ENCODE measurements around the gene RAC3. TPM values are rescaled to one million over a fixed set of nuclear protein-coding genes. Genes with fewer than 3 reads are reported as not detected.

Gene RAC3
- total RNA-seq, 3 donors from 2014 or later (not counting 1 experiment from before 2014, with no cell fraction given), result 0.61 to 2.2 (median 2.1) TPM

- no peak overlapping the region for H3K27ac Mint-ChIP-seq
- H3K27me3 Mint-ChIP-seq (ENCODE audit: low read depth in 2 of 2), result no peaks in the 10 kb centered on the region
- intact Hi-C loops (cut with micrococcal nuclease), result no loop called here
- no peak for DNase-seq
- ATAC-seq, result no peak
- Histone ChIP-seq H3K27ac (ENCODE audit: low read length) (no peak overlapping the region), H3K4me3 (ENCODE audit: low read length) (no peak overlapping the region), H3K9me3 (ENCODE audit: control insufficient read depth, insufficient read depth, low read length) (no peaks in the 10 kb centered on the region), H3K27me3 (ENCODE audit: control insufficient read depth, insufficient read depth, low read length) (no peaks in the 10 kb centered on the region), H3K36me3 (ENCODE audit: control insufficient read depth, insufficient read depth, low read length) (no peaks in the 10 kb centered on the region), H3K4me1 (ENCODE audit: control insufficient read depth, insufficient read depth, low read length) (peaks cover 4% of the 10 kb centered on the region)
- H3K9me3 Mint-ChIP-seq, result no peaks in the 10 kb centered on the region
- WGBS (ENCODE audit: insufficient coverage), result 88% methylated on average over 28 of the region's 28 CpGs
- H3K36me3 Mint-ChIP-seq, result no peaks in the 10 kb centered on the region
- H3K4me1 Mint-ChIP-seq, result peaks cover 0 to 9% of the 10 kb centered on the region in 2 donors
- H3K4me3 Mint-ChIP-seq, result no peak overlapping the region
- TF ChIP-seq CTCF (IDR thresholded peaks at IDR 0.05), result no peak
Measured at GRCh38 chr17:82016061-82016874, 15.2 kb upstream of the RAC3 start.

GRCh38 chr17:82016875-82017459 lies 14.5 kb upstream of the RAC3 start:
- TF ChIP-seq CTCF (IDR thresholded peaks at IDR 0.05), result no peak
- DNase-seq (no peak), ATAC-seq (no peak)
- H3K27ac Mint-ChIP-seq, result no peak overlapping the region
- no peak overlapping the region for H3K4me3 ChIP-seq (ENCODE audit: low read length)
- no peaks in the 10 kb centered on the region for H3K36me3 Mint-ChIP-seq
- H3K4me3 Mint-ChIP-seq, result no peak overlapping the region
- no peaks in the 10 kb centered on the region for H3K9me3 ChIP-seq (ENCODE audit: control insufficient read depth, insufficient read depth, low read length)
- H3K36me3 ChIP-seq (ENCODE audit: control insufficient read depth, insufficient read depth, low read length), result no peaks in the 10 kb centered on the region
- H3K27me3 ChIP-seq (ENCODE audit: control insufficient read depth, insufficient read depth, low read length), result no peaks in the 10 kb centered on the region
- H3K27ac ChIP-seq (ENCODE audit: low read length), result no peak overlapping the region
- 95% methylated on average over 24 of the region's 24 CpGs for WGBS (ENCODE audit: insufficient coverage)
- peaks cover 0 to 16% of the 10 kb centered on the region in 2 donors for H3K4me1 Mint-ChIP-seq
- H3K27me3 Mint-ChIP-seq (ENCODE audit: low read depth in 2 of 2), result no peaks in the 10 kb centered on the region
- intact Hi-C loops (cut with micrococcal nuclease), result no loop called here
- peaks cover 11% of the 10 kb centered on the region for H3K4me1 ChIP-seq (ENCODE audit: control insufficient read depth, insufficient read depth, low read length)
- no peaks in the 10 kb centered on the region for H3K9me3 Mint-ChIP-seq

- no peak overlapping the region for H3K27ac ChIP-seq (ENCODE audit: low read length)
- 85% methylated on average over 12 of the region's 13 CpGs for WGBS (ENCODE audit: insufficient coverage)
- H3K27me3 Mint-ChIP-seq (ENCODE audit: low read depth in 2 of 2), result no peaks in the 10 kb centered on the region
- no peak for ATAC-seq
- peaks cover 15% of the 10 kb centered on the region for H3K4me1 ChIP-seq (ENCODE audit: control insufficient read depth, insufficient read depth, low read length)
- no peak for TF ChIP-seq CTCF (IDR thresholded peaks at IDR 0.05)
- H3K27ac Mint-ChIP-seq, result no peak overlapping the region
- intact Hi-C loops (cut with micrococcal nuclease), result no loop called here
- no peaks in the 10 kb centered on the region for H3K9me3 ChIP-seq (ENCODE audit: control insufficient read depth, insufficient read depth, low read length)
- H3K27me3 ChIP-seq (ENCODE audit: control insufficient read depth, insufficient read depth, low read length), result no peaks in the 10 kb centered on the region
- H3K4me3 Mint-ChIP-seq, result no peak overlapping the region
- no peaks in the 10 kb centered on the region for H3K36me3 Mint-ChIP-seq
- peaks cover 0 to 19% of the 10 kb centered on the region in 2 donors for H3K4me1 Mint-ChIP-seq
- no peak for DNase-seq
- H3K36me3 ChIP-seq (ENCODE audit: control insufficient read depth, insufficient read depth, low read length), result no peaks in the 10 kb centered on the region
- H3K4me3 ChIP-seq (ENCODE audit: low read length), result no peak overlapping the region
- no peaks in the 10 kb centered on the region for H3K9me3 Mint-ChIP-seq
Measured at GRCh38 chr17:82017612-82018151, 13.8 kb upstream of the RAC3 start.
